Upper lobe of left lung (tissue), 4 donors: Measurements from ENCODE around the gene DHRS12.

Source experiments
- CTCF ChIP-seq, 6 experiments: fragments of 450-650 bp in 4 of 6; fragments of 200-600 bp in 2 of 6; sonication (generic) in 2 of 6; IDR thresholded peaks; one replicate each; pipeline ENCODE4 v1.5.1; 2016 to 2019; ENCODE audit warnings: antibody characterized with exemption in 6 of 6
- POLR2AphosphoS5 ChIP-seq, 2 donors: sonication (generic); formaldehyde crosslinking; IDR thresholded peaks; one replicate each; pipeline ENCODE4 v1.5.1; 2017; ENCODE audit warnings: antibody characterized with exemption in 2 of 2

- TF ChIP-seq POLR2AphosphoS5 (IDR thresholded peaks at IDR 0.05) (no peak), CTCF (IDR thresholded peaks at IDR 0.05) (no peak)
Observed at GRCh38 chr13:51794964-51795363, 9.0 kb downstream of the DHRS12 start.
